Measurements from ENCODE around the gene SORCS3.

Gene SORCS3

DNA sequence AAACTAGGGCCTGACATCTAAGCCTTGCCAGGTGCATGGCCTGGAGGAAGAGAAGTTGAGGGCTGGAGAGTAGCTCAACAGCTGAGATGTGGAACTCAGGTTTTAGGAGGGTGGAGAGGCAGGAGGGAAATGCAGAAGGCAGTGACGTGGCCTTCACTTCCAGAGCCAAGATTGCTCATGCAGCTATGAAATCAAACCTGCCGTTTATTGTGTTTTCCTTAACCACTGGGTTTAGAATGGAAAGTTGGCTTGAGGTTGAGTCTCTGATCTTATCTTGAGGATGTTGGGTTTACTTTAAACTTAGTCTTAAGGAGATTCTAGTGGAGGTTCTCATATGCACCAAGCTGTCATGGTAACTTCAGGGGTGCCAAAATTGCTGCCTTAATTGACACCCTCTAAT is 178.6 kb downstream of the SORCS3 start:
- Histone ChIP-seq H2AFZ (ENCODE audit: low read depth, low read length, severe bottlenecking) (no peak overlapping the region), H3K27me3 (ENCODE audit: low read length) (no peaks in the 10 kb centered on the region), H3K36me3 (ENCODE audit: low read length) (no peaks in the 10 kb centered on the region), H3K9me3 (ENCODE audit: insufficient read depth, low read length) (no peaks in the 10 kb centered on the region), H3K4me2 (ENCODE audit: low read depth, low read length, poor library complexity, severe bottlenecking) (no peak overlapping the region), H3K27ac (ENCODE audit: low read depth, low read length) (no peak overlapping the region), H3K9ac (ENCODE audit: low read length) (no peak overlapping the region), H3F3A (ENCODE audit: insufficient read depth) (no peaks in the 10 kb centered on the region), H3K4me3 (ENCODE audit: insufficient read depth, low read length, poor library complexity, severe bottlenecking) (no peak overlapping the region), H3K9me2 (replicated peaks; ENCODE audit: insufficient read depth, low read length) (no peaks in the 10 kb centered on the region), H4K20me1 (ENCODE audit: low read depth, low read length) (no peaks in the 10 kb centered on the region), H3K79me2 (ENCODE audit: insufficient read depth, low read length) (no peaks in the 10 kb centered on the region)
- TF ChIP-seq, protein P1, sequence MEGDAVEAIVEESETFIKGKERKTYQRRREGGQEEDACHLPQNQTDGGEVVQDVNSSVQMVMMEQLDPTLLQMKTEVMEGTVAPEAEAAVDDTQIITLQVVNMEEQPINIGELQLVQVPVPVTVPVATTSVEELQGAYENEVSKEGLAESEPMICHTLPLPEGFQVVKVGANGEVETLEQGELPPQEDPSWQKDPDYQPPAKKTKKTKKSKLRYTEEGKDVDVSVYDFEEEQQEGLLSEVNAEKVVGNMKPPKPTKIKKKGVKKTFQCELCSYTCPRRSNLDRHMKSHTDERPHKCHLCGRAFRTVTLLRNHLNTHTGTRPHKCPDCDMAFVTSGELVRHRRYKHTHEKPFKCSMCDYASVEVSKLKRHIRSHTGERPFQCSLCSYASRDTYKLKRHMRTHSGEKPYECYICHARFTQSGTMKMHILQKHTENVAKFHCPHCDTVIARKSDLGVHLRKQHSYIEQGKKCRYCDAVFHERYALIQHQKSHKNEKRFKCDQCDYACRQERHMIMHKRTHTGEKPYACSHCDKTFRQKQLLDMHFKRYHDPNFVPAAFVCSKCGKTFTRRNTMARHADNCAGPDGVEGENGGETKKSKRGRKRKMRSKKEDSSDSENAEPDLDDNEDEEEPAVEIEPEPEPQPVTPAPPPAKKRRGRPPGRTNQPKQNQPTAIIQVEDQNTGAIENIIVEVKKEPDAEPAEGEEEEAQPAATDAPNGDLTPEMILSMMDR (IDR thresholded peaks at IDR 0.05; ENCODE audit: insufficient read depth, low read length, poor library complexity, severe bottlenecking): no peak
- TF ChIP-seq EZH2phosphoT487 (conservative IDR thresholded peaks at IDR 0.05; ENCODE audit: low read length): no peak

DNA sequence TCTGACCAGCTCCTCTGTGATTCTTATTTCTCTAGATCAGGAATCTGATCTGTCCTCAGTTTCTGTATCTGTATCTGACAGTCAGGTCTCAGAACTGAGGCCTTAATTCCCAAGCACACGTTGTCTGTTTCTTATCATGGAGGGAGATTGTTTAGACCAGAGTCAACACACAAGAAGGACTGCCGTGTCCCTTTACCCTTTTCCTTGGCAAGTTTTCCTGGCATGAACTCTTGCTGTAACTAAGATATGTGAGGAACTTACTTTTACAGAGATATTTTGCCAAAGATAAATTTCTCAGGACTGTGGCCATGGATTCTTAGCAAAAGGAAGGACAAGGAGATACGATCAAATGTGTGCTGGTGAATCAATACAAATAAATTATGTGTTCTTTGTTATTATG is 181.0 kb downstream of the SORCS3 start:
- Histone ChIP-seq H3K4me2 (ENCODE audit: low read depth, low read length, poor library complexity, severe bottlenecking) (no peak overlapping the region), H4K20me1 (ENCODE audit: low read depth, low read length) (no peaks in the 10 kb centered on the region), H2AFZ (ENCODE audit: low read depth, low read length, severe bottlenecking) (no peak overlapping the region), H3K36me3 (ENCODE audit: low read length) (no peaks in the 10 kb centered on the region), H3K4me3 (ENCODE audit: insufficient read depth, low read length, poor library complexity, severe bottlenecking) (no peak overlapping the region), H3K9ac (ENCODE audit: low read length) (no peak overlapping the region), H3K9me3 (ENCODE audit: insufficient read depth, low read length) (no peaks in the 10 kb centered on the region), H3F3A (ENCODE audit: insufficient read depth) (no peaks in the 10 kb centered on the region), H3K27ac (ENCODE audit: low read depth, low read length) (no peak overlapping the region), H3K9me2 (replicated peaks; ENCODE audit: insufficient read depth, low read length) (no peaks in the 10 kb centered on the region), H3K79me2 (ENCODE audit: insufficient read depth, low read length) (no peaks in the 10 kb centered on the region), H3K27me3 (ENCODE audit: low read length) (no peaks in the 10 kb centered on the region)
- TF ChIP-seq EZH2phosphoT487 (conservative IDR thresholded peaks at IDR 0.05; ENCODE audit: low read length): no peak
- TF ChIP-seq, protein P1 (IDR thresholded peaks at IDR 0.05; ENCODE audit: insufficient read depth, low read length, poor library complexity, severe bottlenecking): no peak

DNA sequence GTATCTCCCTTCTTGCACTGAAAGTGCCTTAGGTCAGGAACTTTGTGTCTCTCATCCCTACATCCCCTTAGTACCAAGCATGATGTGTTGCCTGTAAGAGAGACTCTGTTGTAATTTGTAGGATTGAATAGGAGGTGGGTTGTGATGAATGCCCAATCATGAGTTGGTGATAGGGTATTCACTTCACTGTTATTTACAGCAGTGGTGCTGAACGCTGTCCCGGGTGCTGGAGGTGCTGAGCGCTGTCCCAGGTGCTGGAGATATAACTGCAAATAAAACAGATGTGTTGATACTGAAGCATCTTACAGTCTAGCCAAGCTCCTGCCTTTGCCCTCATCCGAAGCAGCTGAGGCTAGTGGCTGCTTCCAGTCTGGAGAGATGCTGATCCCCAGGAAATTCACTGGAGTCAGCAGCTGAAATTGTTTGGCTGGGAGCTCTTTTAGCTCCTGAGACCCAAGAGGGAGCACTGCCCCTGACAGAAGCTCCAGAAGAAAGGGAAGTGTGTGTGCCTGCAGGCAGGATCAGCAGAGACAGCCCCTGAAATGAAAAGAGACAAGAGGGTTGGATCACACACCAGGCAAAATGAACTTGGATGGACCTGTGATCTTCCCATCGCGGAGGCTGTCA is 183.4 kb downstream of the SORCS3 start:
- no peaks in the 10 kb centered on the region for H4K20me1 ChIP-seq (ENCODE audit: low read depth, low read length)
- no peaks in the 10 kb centered on the region for H3K9me3 ChIP-seq (ENCODE audit: insufficient read depth, low read length)
- TF ChIP-seq, protein P1 (IDR thresholded peaks at IDR 0.05; ENCODE audit: insufficient read depth, low read length, poor library complexity, severe bottlenecking): no peak
- no peak overlapping the region for H3K9ac ChIP-seq (ENCODE audit: low read length)
- H3K79me2 ChIP-seq (ENCODE audit: insufficient read depth, low read length): no peaks in the 10 kb centered on the region
- no peak overlapping the region for H2AFZ ChIP-seq (ENCODE audit: low read depth, low read length, severe bottlenecking)
- H3F3A ChIP-seq (ENCODE audit: insufficient read depth): no peaks in the 10 kb centered on the region
- H3K27ac ChIP-seq (ENCODE audit: low read depth, low read length): no peak overlapping the region
- no peaks in the 10 kb centered on the region for H3K36me3 ChIP-seq (ENCODE audit: low read length)
- H3K4me2 ChIP-seq (ENCODE audit: low read depth, low read length, poor library complexity, severe bottlenecking): no peak overlapping the region
- no peak overlapping the region for H3K4me3 ChIP-seq (ENCODE audit: insufficient read depth, low read length, poor library complexity, severe bottlenecking)
- no peaks in the 10 kb centered on the region for H3K27me3 ChIP-seq (ENCODE audit: low read length)
- H3K9me2 ChIP-seq (replicated peaks; ENCODE audit: insufficient read depth, low read length): no peaks in the 10 kb centered on the region
